T-helper 1 cell (primary cell): ENCODE data around the gene MAPK8IP3.
A peak's percentile ranks its signal among the peaks of the same experiment; 100 is the strongest.
"Not testable (repeated sequence)": the region's sequence is repeated elsewhere in the genome, so short reads cannot be mapped to it uniquely, and the experiment has no call there.

Experiments
- DNase-seq, 5 donors: peaks; one replicate each; pipeline ENCODE4 v3.0.0-alpha.2; 2012 to 2020

Gene MAPK8IP3

GRCh38 chr16:1787322-1788094, 81.5 kb downstream of the MAPK8IP3 start:
- DNase-seq: no peak

- DNase-seq: peak in 2 of 5 donors; percentile 4 to 6
Observed at GRCh38 chr16:1788095-1788707, 82.2 kb downstream of the MAPK8IP3 start.

- DNase-seq: peak in 1 of 5 donors; percentile 1
Observed at GRCh38 chr16:1788708-1789100, 82.7 kb downstream of the MAPK8IP3 start.

GRCh38 chr16:1789643-1790045, 83.6 kb downstream of the MAPK8IP3 start:
- peak in 1 of 5 donors; percentile 15 for DNase-seq

- no peak for DNase-seq
Observed at GRCh38 chr16:1790261-1790610, 84.2 kb downstream of the MAPK8IP3 start.

GRCh38 chr16:1790611-1791255, 84.7 kb downstream of the MAPK8IP3 start:
- peak in 1 of 5 donors; percentile 7 for DNase-seq

- DNase-seq: peak in 1 of 5 donors; percentile 9
Observed at GRCh38 chr16:1791256-1791942, 85.4 kb downstream of the MAPK8IP3 start.

GRCh38 chr16:1791943-1792812, 86.2 kb downstream of the MAPK8IP3 start:
- peak in 2 of 5 donors; percentile 1 to 11 for DNase-seq

GRCh38 chr16:1792836-1793577, 87.0 kb downstream of the MAPK8IP3 start:
- DNase-seq: peak in 1 of 5 donors; percentile 9

GRCh38 chr16:1793578-1794220, 87.7 kb downstream of the MAPK8IP3 start, which contains the start of gene IGFALS:
Gene IGFALS, minus strand, starts transcription at chr16:1793705. Its CDS starts 53 bp downstream, at chr16:1793652.
- DNase-seq: no peak

- DNase-seq: peak in 1 of 5 donors; percentile 12
Observed at GRCh38 chr16:1794221-1794871, 88.4 kb downstream of the MAPK8IP3 start.

- no peak for DNase-seq
Observed at GRCh38 chr16:1794908-1795666, 89.1 kb downstream of the MAPK8IP3 start.

GRCh38 chr16:1799263-1799662, 93.3 kb downstream of the MAPK8IP3 start:
- DNase-seq: not testable (repeated sequence)

GRCh38 chr16:1800701-1801100, 94.7 kb downstream of the MAPK8IP3 start:
- DNase-seq: no peak

GRCh38 chr16:1807626-1808025, 101.6 kb downstream of the MAPK8IP3 start:
- no peak for DNase-seq

- no peak for DNase-seq
Observed at GRCh38 chr16:1808691-1809090, 102.7 kb downstream of the MAPK8IP3 start.

- DNase-seq: no peak
Observed at GRCh38 chr16:1809281-1809801, 103.3 kb downstream of the MAPK8IP3 start.

GRCh38 chr16:1810106-1810505, 104.1 kb downstream of the MAPK8IP3 start:
- DNase-seq: no peak

- DNase-seq: no peak
Observed at GRCh38 chr16:1810536-1810935, 104.5 kb downstream of the MAPK8IP3 start.
